ENCODE results near the gene CCDC127. TPM values are rescaled to one million over a fixed set of nuclear protein-coding genes. Genes with fewer than 3 reads are reported as not detected.
"Not testable (repeated sequence)": the region's sequence is repeated elsewhere in the genome, so short reads cannot be mapped to it uniquely, and the experiment has no call there.

Gene CCDC127
- total and polyA plus RNA-seq, 10 donors, result 1.2 to 8.9 (median 3.6) TPM

DNA sequence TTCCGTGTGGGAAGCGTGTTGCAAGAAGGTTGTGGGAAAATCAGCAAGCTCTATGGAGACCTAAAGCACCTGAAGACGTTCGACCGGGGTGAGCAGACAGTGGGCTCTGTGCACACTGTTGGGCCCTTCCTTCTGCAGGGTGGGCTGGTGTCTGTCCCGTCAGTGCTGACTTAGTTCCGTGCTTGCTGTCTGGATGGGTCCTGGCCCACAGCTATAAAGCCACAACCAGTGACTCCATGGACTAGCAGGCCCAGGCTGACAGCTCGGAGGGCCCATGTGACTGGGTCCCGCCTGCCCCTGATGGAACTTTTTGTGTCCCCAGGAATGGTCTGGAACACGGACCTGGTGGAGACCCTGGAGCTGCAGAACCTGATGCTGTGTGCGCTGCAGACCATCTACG, 33.1 kb upstream of the CCDC127 start:
- intact Hi-C loops (cut with DNase I; ENCODE audit: low total_unique reads); DNase-seq; H3K9me3 ChIP-seq; H3K27me3 ChIP-seq (replicated peaks in 1 of 7); H3K27ac ChIP-seq; H3K4me3 ChIP-seq: not testable (repeated sequence)
- 88 to 97% (median 94%) methylated on average over 7 to 10 of the region's 12 CpGs for WGBS, 5 donors
- H3K36me3 ChIP-seq, result peaks cover 0 to 97% (median 60%) of the 10 kb centered on the region in 6 donors
- H3K4me1 ChIP-seq, result peaks cover 0 to 16% (median 5%) of the 10 kb centered on the region in 6 donors

- H3K4me3 ChIP-seq; H3K27me3 ChIP-seq (replicated peaks in 1 of 7); H3K27ac ChIP-seq; DNase-seq; intact Hi-C loops (cut with DNase I; ENCODE audit: low total_unique reads); H3K9me3 ChIP-seq: not testable (repeated sequence)
- H3K36me3 ChIP-seq, result peaks cover 0 to 97% (median 55%) of the 10 kb centered on the region in 6 donors
- H3K4me1 ChIP-seq, result peaks cover 0 to 16% (median 5%) of the 10 kb centered on the region in 6 donors
- 87 to 93% (median 91%) methylated on average over 4 to 9 of the region's 9 CpGs for WGBS, 5 donors
Measured at GRCh38 chr5:250396-250795, 32.4 kb upstream of the CCDC127 start.

GRCh38 chr5:245717-246116, 27.8 kb upstream of the CCDC127 start:
- WGBS, 5 donors, result 83 to 97% (median 96%) methylated on average over 5 of the region's 5 CpGs
- peaks cover 0 to 100% (median 65%) of the 10 kb centered on the region in 6 donors for H3K36me3 ChIP-seq
- H3K27ac ChIP-seq; H3K27me3 ChIP-seq (replicated peaks in 1 of 7); DNase-seq; H3K9me3 ChIP-seq; H3K4me3 ChIP-seq; intact Hi-C loops (cut with DNase I; ENCODE audit: low total_unique reads): not testable (repeated sequence)
- peaks cover 0 to 14% (median 3%) of the 10 kb centered on the region in 6 donors for H3K4me1 ChIP-seq

GRCh38 chr5:243683-244367, 25.9 kb upstream of the CCDC127 start:
- WGBS, 5 donors, result 20 to 48% (median 39%) methylated on average over 12 of the region's 12 CpGs
- Histone ChIP-seq H3K4me1 (peaks cover 0 to 14% (median 3%) of the 10 kb centered on the region in 6 donors), H3K36me3 (peaks cover 0 to 100% (median 70%) of the 10 kb centered on the region in 6 donors), H3K27ac (peak overlapping the region in 5 of 8 donors; percentile 9 to 36 (median 34))
- H3K9me3 ChIP-seq; H3K27me3 ChIP-seq (replicated peaks in 1 of 7); intact Hi-C loops (cut with DNase I; ENCODE audit: low total_unique reads); H3K4me3 ChIP-seq; DNase-seq: not testable (repeated sequence)

- 91 to 98% (median 96%) methylated on average over 8 to 13 of the region's 13 CpGs for WGBS, 5 donors
- H3K4me1 ChIP-seq, result peaks cover 0 to 14% (median 3%) of the 10 kb centered on the region in 6 donors
- intact Hi-C loops (cut with DNase I; ENCODE audit: low total_unique reads), result not testable (repeated sequence)
Measured at GRCh38 chr5:241045-241669, 23.2 kb upstream of the CCDC127 start.

DNA sequence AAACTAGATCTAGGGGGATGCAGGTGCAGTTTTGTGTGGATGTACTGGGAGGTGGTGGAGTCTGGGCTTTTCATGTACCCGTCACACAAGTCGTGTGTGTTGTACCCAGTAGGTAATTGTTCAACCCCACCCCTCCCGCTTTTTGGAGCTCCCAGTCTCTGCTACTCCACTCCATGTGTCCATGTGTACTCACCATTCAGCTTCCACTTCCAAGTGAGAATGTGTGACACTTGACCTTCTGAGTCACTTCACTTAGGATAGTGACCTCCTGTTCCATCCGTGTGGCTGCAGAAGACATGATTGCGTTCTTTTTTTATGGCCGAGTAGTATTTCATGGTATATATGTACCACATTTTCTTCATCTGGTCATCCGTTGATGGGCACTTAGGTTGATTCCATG, 22.6 kb upstream of the CCDC127 start:
- 96 to 97% (median 96%) methylated on average over 7 of the region's 7 CpGs for WGBS, 5 donors
- H3K27ac ChIP-seq; intact Hi-C loops (cut with DNase I; ENCODE audit: low total_unique reads); H3K9me3 ChIP-seq; DNase-seq; H3K4me3 ChIP-seq; H3K27me3 ChIP-seq (replicated peaks in 1 of 7): not testable (repeated sequence)
- H3K36me3 ChIP-seq, result peaks cover 0 to 100% (median 67%) of the 10 kb centered on the region in 6 donors
- peaks cover 0 to 14% (median 3%) of the 10 kb centered on the region in 6 donors for H3K4me1 ChIP-seq

More at GRCh38 chr5:241045-241669, 23.2 kb upstream of the CCDC127 start:
- H3K4me3 ChIP-seq; H3K27me3 ChIP-seq (replicated peaks in 1 of 7); DNase-seq; H3K27ac ChIP-seq; H3K9me3 ChIP-seq: not testable (repeated sequence)
- H3K36me3 ChIP-seq, result peaks cover 0 to 100% (median 62%) of the 10 kb centered on the region in 6 donors

DNA sequence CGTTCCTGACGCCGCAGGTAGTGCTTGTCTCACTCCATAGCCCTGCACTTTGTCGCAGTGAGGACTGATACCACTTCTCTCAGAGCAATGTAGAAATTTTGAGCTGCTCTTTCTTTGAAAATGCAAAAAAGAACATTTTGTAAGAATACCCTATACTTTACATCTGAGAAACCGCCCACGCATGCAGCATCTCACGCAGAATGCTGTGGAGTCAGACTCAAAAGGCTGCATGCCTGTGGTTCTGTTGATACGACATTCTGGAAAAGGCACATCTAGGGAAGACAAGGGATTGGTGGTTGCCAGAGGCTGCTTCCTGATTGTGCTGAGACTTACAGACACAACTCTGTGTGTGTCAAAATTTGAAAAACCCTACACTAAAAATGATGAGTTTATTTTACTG, 20.0 kb upstream of the CCDC127 start:
- H3K4me3 ChIP-seq; H3K4me1 ChIP-seq; H3K27me3 ChIP-seq (replicated peaks in 1 of 7); intact Hi-C loops (cut with DNase I; ENCODE audit: low total_unique reads); DNase-seq; H3K27ac ChIP-seq; H3K9me3 ChIP-seq: not testable (repeated sequence)
- WGBS, 5 donors, result 89 to 96% (median 95%) methylated on average over 7 to 8 of the region's 8 CpGs
- H3K36me3 ChIP-seq, result peaks cover 5 to 100% (median 89%) of the 10 kb centered on the region in 6 donors

GRCh38 chr5:235527-235926, 17.6 kb upstream of the CCDC127 start:
- H3K4me1 ChIP-seq; H3K27me3 ChIP-seq (replicated peaks in 1 of 7); H3K27ac ChIP-seq; H3K9me3 ChIP-seq; intact Hi-C loops (cut with DNase I; ENCODE audit: low total_unique reads); H3K4me3 ChIP-seq; DNase-seq: not testable (repeated sequence)
- 93 to 99% (median 96%) methylated on average over 6 to 9 of the region's 9 CpGs for WGBS, 5 donors
- peaks cover 7 to 100% (median 88%) of the 10 kb centered on the region in 6 donors for H3K36me3 ChIP-seq

All from spleen (tissue), 11 donors.